GM19023 (cell line): ENCODE measurements around the gene SALL1.

Experiments used
- ATAC-seq: cut with Tn5 transposase; IDR thresholded peaks from one replicate; pipeline ENCODE4 v1.9.1; 2021; ENCODE audit warnings: mild to moderate bottlenecking, moderate library complexity; ENCODE audit not compliant: unreplicated experiment

The SALL1 gene

DNA sequence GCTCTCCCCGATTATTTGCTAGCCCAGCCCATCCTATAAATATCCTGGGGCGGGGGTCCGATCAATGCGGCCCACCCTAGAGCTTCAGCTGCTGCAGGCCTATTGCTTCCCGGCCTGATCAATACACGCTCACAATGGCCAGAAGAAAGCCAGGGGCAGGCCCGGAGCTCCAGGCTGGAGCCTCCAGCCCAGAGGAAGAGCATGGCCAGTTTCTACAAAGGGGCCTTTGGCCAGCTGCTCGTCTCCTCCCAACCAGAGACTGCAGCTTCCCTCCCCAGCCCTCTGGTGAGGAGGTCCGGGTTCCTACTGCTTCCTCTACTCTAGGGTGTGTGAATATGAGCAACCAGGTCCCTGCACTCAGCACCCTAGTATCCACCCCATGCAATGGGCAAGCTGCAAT, 36.7 kb downstream of the SALL1 start:
- ATAC-seq = no peak

DNA sequence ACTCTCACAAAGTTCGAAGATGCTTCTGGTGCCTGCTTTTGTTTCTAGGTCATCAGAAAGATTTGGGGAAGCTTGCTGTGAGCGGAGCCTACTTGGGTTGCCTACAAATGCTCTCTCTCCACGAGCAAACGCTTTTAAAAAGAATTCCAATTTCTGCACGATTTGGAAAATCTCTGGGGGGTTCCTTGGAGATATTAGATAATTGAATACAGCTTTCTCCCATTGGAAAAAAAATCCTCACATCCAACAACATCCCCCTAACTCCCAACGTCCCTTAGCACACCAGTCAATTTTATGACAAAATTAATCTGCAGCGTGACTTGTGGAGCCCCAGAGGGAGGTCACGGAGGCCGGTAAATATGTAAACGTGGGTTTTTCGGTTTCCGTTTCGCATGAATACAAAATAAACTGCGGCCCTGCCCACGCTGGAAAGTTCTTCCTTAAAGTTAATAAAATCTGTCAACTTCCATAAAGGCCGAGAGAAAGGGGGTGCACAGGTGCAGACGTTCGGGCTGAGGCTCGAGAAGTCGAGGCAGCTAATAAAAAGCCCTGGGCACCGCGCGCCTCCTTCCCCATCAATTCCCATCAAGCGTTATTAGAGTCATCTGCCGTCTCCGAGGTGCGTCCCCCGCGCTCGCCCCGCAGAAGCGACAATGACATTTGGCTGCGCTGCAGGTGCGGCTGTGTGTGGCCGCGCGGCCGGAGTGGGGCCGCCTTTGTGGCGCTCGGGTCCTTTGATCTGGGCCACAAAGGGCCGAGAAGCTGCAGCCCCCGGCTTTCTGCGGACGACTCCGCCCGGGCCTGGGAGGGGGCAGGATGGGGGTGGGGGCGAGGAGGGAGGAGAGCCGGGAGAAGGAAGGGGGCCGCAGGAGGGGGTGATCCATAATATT, 37.6 kb downstream of the SALL1 start:
- no peak for ATAC-seq

DNA sequence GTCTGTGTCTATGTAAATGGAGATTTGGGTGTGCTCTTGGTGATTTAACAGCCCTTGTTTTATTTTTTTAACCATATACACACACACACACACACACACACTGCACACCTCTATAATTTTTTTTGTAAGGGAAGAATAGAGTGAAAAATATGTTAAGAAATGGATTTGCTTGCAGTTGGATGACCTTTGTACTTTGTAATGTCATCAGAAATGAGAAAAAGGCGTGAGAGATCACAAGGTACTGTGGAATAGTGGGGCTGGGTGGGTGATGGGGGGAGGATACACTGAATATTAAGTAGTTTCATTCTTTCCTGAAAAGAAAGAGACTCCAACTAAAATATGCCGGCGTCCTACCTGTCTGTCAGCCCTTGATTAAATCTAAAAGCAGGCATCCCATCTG, 38.7 kb downstream of the SALL1 start:
- no peak for ATAC-seq

DNA sequence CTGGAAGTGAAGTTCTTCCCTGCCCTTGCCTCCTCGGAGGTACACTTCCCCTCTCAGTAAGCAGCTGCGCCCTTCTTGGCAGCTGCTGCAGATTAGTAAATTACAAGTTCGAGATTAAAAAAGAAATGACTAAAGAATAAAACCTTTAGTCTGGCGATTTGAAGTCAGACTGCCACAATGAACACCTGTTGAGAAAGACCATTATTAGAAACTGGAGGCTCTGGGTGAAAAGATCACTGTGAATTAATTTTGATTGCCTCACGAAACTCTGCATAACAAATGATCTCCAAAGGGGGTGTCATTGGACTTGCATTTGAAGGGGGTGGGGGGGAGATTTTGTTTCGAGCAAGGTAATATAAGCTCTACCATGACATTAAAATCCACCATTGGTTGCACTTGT, 39.3 kb downstream of the SALL1 start:
- no peak for ATAC-seq

DNA sequence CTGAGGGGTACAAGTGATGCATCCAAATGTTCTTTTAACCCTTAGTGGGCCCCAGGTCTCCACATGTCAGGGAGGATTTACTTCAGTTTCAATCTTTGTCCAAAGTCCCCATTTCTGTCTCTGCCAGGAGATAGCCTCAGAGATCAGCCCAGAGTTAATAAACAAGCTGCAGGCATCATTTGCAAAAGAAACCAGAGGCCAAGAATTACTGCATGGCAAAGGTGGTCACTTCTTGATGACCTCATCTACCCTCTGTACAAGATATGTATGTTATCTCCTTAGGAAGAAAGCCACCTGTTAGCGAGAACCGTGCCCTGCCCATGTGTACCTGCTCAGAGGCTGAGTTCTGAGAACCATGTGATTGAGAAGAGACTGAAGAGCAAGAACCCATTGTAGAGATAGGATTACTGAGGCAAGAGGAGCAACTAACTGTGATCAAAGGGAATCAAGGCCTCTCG, 40.3 kb downstream of the SALL1 start:
- ATAC-seq = no peak

DNA sequence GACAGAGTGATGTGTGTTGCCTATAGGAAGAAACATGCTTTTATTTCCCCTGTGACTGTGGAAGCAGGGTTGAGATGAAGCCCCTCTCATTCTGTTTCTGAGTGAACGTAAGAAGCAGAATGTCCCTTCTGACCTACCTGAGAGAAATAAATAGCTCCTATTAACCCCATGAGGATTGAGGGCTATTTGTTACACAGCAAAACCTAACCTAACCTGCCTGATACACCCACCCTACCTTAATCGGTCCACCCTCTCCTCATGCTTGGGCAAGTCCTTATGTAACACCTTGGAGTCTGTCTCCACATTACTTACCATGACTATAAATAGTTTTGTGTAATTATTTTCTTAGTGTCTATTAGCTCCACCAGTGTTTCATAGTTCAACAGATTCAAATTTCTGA, 41.9 kb downstream of the SALL1 start:
- no peak for ATAC-seq

DNA sequence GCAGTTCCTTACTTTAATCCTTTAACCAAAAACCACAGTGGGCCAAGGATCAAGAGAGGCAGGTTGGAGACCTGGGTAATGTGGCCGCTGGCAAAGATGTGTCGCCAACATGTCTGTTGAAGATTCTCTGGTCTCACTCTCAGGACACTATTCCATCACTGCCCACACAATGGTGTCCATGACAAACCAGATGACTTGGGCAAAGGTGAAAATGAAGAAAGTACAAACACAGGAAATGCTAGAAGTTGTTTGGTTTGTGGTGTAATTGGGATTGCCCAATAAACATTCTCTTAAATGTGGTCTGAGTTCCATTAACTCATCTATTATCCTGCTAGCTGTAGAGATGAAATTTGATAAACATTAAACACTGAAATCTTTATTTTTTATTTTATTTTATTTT, 43.3 kb downstream of the SALL1 start:
- no peak for ATAC-seq

DNA sequence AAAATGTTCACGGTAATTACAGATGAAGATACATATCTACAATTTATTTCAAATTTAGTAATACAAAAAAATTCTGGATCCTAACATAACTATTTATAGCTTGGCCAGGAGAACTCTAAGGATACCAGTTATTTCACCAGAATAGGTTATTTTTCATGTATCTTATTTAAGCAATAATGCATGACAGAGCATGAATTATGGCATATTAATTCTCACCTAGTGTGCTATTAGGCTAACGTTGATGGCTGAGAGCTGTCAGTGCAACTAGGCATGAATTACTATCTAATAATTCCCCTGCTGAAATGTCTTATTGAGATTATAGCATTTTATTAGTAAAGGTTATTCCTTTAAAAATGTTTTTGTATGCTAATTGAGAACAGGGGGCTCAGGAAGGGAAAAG, 44.5 kb downstream of the SALL1 start:
- no peak for ATAC-seq

DNA sequence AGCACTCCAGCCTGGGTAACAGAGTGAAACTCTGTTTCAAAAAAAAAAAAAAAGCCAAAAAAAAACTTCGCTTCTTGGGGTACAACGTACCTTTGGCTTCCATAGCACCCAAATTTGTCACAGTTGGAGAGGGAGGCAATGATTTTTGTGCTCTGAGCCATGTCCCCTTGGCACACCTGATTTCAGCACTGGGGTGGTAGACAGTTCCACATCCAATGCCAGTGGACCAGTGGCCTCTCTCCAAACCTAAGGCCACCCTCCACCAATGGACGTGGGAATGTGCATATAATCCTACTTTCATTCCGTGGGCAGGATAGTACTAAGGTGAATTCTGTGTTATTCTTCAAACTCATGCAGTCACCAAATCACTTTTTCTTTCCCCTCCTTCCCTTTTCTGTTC, 47.5 kb downstream of the SALL1 start:
- ATAC-seq = no peak

DNA sequence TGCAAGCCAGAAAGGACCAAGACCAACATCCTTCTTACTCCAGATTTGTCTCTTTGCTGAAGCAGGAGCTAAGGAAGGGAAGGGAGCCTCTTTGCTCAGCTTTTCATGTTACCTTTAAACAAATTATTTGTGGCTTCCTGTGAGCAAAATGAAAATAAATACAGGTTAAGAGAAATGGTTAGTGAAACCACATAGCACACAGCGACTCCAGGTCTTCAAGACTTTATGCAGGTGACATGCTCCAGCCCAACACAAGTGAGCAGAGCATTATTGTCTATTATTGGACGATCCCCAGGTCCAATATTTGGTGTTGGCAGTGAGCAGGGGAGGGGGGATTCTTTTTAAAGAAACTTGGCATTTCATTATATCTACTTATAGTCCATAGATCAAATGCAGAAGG, 53.3 kb downstream of the SALL1 start:
- no peak for ATAC-seq

DNA sequence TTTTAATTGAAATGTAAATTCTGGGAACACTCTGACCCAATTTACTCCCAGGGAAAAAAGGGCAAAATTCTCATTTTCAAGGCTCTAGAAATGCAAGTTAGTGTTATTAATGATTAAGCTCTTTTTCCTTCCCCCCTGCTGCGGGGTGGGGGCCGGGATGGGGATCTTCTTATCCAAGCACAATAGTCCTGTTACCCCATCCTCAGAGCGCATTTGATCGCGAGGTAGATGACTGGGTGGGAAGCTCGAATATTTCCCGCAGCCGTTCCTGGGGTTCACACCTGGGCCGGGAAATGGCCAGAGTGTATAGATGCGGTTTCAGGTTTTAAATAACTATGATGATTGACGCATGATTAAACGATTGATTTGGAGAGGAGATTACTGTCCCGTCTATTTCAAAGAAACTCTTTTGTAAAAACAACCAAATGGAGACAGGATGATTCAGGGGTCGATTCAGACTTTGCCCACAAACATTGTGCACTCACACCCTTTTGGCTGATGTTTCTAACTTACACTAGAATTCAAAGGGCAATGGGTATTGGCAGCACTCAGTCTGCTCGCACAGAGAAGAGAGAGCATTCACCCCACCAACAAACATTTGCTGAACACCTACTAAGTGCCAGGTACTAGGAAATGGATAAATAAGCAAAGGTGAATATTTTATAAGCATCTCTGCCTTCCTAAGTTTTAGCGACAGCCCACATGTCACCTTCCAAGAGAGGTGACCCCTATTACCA, 55.0 kb downstream of the SALL1 start:
- ATAC-seq = no peak

DNA sequence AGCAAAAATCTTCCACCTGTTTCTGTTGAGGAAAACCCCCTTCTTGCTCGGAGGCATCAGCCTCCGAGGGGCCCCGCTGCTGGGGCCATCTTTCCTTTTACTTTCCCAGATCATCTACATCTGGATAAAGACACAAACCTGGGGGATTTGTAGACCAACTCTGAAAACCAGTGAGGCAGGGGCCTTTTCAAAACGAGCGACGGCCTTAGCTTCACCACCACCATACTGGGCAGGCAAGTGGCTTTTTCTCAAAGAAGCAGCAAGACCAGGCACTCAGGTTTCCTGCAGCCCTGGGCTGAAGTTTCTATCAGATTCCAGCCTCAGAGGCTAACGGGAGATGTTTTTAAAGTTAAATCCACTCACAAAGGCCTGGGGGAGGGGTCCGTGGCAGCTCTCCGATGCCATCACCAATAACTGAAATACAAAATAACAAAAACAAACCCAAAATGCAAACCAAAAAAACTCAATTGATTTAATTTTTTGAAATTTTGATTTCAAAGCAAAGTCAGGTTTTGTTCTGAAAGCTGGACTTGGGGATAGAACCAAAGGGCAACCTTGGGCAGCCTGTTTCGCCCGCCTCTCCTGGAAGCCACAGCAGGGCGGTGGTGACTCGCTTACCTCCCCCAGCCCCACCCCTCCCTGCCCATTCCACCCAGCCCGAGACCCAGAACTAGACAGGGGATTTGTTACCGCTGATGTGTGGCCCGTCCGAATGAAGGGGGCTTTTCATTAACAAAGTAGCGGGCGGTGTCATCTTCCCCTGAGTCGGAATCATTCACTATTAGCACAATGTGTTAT, 55.8 kb downstream of the SALL1 start:
- ATAC-seq = no peak

DNA sequence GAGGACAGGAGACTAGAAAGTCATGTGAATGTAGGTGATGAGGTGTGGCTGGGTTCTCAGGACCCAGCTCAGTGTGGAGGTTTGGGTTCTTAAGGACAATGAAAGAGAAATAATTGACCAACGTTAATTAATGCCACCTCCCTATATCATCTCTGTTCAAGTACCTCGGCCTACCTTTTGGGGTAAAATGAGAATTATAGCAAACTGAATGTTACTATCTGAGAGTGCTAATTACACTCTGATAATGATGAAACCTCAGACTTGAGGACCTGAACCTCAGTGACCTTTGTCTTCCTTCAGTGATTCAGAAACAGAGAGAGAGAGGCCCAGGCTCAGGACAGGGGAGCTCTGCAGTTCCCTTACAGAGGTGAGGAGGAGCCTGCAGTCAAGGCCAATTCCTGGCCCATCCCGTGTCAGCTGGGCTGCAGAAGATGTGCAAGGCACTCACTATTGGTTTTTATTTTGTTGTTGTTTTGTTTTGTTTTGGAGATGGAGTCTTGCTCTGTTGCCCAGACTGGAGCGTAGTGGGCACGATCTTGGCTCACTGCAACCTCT, 57.3 kb downstream of the SALL1 start:
- no peak for ATAC-seq
